Stimulated activated CD8-positive, alpha-beta memory T cell treated with anti-CD3 and anti-CD28 coated beads, Interleukin-12 subunit alpha, Interleukin-12 subunit beta, amount 100 ng/mL, for 24 hours (primary cell): ENCODE data around the gene SLC35E2B.

ENCODE experiments used
- DNase-seq: peaks from one replicate; pipeline ENCODE4 v3.0.0-alpha.2; 2020; ENCODE audit errors: extremely low read depth

Gene SLC35E2B

GRCh38 chr1:1610796-1611195, 81.8 kb downstream of the SLC35E2B start:
- DNase-seq: no peak

GRCh38 chr1:1609822-1610485, 82.6 kb downstream of the SLC35E2B start:
- DNase-seq: no peak
